Activated CD8-positive, alpha-beta memory T cell treated with anti-CD3 and anti-CD28 coated beads for 4 hours (primary cell): ENCODE measurements around the gene MIDN.
A peak's percentile ranks its signal among the peaks of the same experiment; 100 is the strongest.

Experiments
- DNase-seq, 2 donors: peaks; one replicate each; pipeline ENCODE4 v3.0.0-alpha.2; 2020; ENCODE audit warnings: low read depth in 2 of 2

Gene MIDN

DNA sequence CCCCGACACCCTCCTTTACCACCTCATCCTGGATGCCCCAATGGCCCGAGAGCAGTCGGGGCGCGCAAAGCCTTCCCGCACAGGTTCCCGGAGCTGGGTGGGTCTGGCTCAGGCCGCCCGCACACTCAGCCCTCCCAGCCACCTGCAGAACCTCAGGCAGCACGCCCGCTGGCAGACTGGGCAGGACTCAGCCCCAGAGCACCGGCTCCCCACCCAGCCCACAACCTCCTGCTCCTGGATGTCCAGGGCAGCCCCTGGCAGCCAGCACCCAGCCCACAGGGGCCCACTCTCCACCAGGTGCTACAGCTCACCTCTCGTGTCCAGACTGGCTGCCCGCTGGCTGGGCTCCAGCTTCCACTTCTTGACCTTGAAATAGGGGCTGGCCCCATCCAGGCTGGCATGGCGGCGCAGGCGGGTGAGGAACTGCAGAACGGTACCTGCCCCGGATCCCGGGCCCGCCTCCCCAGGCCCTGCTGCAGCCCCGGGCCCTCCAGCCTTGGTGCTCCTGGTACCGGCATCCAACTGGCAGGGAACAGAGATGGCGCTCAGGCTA, 15.2 kb upstream of the MIDN start:
- no peak for DNase-seq

GRCh38 chr19:1234051-1234954, 14.1 kb upstream of the MIDN start:
- no peak for DNase-seq

GRCh38 chr19:1234955-1235380, 13.4 kb upstream of the MIDN start:
- DNase-seq = no peak

DNA sequence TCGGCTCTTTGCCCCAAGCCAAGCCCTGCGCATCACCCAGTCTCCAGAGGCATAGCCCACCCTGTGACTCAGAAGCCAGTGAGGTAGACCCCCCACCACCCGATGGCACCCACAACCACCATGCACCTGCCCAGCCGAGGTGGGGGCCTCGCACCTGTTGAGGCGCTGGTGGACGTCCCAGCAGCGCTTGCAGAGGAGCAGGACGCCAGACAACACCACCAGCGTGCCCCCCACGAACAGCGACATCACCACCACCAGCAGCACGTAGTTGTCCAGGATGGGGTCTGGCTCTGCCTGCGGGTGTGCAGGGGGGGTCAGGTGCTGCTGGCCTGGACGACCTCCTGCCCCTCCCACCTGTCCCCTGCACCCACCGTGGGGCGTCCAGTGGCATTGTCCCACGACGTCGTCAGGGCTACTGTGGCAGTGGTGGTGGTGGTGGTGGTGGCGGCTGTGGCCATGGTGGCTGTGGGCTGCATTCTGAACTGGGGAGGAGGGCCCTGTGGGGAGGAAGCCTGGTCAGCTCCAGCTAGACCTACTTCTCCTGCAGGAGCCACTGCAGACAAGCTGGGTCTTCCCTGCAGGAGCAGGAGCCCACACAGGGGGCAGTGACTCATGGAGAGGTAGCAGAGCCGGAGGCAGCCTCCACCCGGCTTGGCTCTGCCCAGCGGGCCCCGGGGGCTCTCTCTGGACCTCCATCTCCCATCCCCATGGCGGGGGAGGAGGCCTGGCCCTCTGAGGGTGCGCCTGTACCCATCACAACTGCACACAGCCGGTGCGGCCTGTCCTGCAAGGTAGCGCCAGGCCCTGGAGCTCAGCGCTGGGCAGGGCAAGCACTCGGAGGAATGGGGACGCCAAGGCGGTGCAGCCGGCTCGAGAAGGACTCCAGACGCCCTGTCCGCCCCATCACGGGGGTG, 12.5 kb upstream of the MIDN start:
- no peak for DNase-seq

DNA sequence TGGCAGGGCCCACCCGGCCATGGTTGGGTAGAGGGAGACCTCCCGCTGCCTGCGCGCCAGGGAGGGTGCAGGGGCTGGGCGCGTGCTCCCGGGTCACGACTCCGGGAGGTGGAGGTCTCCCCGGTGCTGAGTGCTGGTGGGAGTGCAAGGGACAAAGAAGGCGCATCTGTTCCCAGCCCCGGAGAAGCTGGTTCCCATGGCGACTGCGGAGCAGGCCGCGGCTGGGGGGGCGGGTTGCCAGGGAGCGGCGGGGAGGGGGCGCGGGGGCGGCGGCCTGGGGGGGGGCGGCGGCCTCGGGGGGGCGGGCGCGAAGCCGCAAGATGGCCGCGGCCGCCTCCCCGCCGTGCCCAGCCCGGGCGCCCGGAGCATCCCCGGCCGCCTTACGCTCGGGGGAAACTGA, 11.8 kb upstream of the MIDN start:
- DNase-seq = no peak

- DNase-seq = no peak
These were observed 11.2 kb upstream of the MIDN start for GRCh38 chr19:1237027-1237659.

GRCh38 chr19:1237754-1238368, 10.5 kb upstream of the MIDN start, which contains the start of gene CBARP:
Gene CBARP, minus strand, starts transcription at chr19:1238005. Its CDS starts 1,905 bp downstream, at chr19:1236100.
- DNase-seq = no peak

DNA sequence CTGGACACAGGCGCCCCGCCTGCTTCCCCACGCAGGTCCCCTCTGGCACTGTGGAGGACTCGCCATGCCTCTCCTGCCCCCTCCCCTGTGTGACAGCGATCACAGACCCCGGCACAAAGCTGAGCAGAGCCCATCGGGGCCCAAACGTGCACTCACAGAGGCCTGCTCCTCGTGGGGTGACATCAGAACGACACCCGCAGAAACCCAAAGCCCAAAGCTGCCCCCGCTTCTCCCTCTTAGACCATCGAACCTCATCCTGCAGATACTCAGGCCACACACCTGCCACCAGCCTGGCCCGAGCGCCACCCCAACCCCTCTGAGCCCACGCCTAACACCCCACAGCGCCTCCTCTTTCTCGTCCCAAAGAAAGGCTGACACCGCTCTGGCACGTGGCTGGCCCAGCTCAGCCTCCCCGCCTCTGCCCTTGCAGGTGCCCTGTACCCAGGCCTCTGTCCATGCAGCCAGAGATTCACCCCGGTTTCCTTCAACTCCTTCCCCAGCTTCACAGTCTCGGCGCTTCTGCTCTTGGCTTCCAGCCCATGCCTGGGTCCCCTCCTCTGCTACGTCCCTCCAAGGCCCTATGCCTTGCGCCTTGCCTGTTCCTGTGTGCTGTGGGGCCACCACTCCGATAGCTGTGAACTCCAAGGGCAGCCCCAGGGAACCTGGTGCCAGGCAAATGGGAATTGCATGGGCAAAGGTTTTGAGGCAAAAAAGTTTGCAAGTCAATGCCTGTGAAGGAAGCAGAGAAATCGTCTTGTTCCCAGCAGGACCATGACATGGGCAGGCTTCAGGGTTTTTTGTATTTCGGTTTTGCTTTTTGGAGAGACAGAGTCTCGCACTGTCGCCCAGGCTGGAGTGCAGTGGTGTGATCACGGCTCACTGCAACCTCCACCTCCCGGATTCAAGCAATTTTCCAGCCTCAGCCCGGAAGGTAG, 9.7 kb upstream of the MIDN start:
- DNase-seq = no peak

DNA sequence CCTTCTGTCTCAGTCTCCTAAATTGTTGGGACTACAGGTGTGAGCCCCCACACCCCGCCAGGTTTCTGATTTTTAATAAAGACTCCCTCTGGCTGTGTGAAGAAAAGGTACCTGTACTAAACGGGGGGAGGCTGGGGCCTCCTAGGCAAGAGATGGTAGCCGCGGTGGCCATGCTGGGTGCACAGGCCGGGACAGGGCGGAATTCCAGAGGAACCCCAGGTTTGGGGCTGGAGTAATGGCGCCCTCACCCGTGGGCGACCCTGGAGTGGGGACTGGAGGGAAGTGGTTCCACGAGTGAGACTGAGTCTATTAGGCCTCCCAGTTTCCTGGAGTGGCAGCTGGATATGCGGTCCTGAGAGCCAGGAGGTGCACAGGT, 9.0 kb upstream of the MIDN start:
- no peak for DNase-seq

DNA sequence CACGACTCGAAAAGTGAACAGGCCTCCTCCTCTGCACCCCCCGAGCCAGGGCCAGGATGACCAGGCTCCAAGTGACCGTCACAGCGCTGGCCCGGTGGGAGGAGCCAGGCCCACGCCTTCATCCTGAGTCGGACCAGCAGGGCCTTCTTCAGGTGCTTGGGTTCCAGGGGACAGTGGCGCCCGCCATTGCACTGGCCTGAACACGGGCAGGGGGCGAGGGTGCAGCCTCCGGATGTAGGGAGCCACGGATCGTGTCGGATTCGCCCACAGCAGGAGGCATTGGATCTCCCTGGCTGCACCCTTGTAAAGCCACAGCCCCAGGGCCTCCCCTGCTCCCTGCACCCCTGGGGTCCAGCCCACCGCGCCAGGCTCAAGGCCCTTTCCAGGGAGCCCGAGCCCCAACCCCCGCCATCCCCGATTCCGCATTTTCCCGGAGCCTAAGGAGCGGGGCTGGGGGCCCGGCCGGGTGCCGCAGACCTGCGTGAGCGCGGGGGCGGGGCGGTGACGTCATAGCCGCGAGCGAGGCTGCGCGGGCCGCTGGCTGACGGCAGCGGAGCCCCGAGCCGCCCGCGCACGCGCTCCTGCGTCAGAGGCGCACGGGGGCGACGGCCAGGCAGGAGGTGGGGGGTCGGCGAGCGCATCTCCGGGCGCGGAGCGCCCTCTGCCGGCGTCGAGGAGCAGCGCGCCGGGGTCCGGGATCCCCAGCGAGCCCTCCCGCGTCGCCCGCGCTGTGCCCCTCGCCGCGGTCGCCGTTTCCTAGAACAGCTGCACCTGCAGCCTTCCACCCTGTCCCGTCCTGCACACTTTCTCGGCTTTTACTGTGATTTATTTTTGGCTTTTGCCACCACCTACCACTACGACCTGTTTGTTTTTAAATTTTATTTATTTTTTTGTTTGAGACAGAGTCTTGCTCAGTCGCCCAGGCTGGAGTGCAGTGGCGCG, 8.3 kb upstream of the MIDN start:
- peak; percentile 85 to 93 for DNase-seq

- DNase-seq = no peak
These were observed 7.5 kb upstream of the MIDN start for GRCh38 chr19:1240925-1241324.

DNA sequence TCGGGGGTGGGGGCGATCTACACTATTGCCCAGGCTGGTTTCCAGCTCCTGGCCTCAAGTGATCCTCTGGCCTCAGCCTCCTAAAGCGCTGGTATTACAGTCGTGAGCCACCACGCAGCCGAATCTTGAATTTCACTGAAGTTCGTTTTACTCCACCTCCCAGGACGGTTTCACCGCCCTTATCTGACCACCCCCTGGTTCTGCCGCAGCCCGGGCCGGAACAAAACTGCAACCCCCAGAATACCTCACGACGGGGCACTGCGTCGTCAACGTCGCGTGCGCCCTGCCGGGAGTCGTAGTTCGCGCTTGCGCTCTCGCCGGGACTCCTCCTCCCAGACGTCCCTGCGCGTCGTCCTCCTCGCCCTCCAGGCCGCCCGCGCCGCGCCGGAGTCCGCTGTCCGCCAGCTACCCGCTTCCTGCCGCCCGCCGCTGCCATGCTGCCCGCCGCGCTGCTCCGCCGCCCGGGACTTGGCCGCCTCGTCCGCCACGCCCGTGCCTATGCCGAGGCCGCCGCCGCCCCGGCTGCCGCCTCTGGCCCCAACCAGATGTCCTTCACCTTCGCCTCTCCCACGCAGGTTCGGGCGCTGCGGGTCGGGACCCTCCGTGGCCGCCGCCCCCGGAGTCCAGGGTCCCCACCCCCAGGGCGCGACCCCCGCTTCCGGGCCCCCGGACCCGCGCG, 6.8 kb upstream of the MIDN start, which contains the start of gene ATP5F1D:
TSS of gene ATP5F1D (plus strand) at position 335 of the 679 bp plus-strand sequence. CDS start at position 435, 100 bp downstream.
- peak; percentile 83 to 91 for DNase-seq

GRCh38 chr19:1243768-1244692, 4.4 kb upstream of the MIDN start:
- DNase-seq = peak; percentile 73 to 82

DNA sequence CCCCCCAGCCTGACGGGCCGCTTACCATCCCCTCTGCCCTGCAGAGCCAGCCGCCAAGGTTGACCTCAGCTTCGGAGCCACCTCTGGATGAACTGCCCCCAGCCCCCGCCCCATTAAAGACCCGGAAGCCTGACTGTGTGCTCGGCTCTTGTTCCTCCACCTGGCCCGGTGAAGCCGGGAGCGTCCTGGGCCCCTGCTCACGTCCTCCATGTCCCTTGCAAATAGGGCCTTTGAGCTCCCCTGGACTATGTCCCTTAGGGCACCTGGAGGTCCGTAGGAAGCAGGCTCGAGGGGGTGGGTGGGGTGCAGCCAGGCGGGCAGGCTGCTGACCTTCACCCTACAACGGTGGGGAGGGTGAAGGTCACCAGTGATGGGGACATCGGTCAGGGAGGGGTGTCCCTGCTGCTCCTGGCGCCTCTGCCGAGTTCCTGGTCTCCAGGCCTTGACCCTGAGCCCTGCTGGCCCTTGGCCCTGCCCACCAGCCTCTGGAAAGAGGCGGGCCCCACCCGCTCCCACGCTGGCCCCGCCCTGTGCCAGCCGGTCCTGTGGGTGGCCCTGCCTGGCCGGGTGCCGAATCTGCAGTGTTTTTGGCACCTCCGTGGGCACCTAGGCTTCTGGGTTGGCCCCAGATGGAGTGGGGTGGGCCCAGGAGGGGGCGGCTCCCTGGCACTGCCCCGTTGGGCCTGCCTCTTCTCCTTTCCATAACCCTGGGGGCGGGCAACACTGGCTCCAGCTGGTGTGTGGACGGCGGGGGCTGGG, 3.5 kb upstream of the MIDN start:
- DNase-seq = no peak

DNA sequence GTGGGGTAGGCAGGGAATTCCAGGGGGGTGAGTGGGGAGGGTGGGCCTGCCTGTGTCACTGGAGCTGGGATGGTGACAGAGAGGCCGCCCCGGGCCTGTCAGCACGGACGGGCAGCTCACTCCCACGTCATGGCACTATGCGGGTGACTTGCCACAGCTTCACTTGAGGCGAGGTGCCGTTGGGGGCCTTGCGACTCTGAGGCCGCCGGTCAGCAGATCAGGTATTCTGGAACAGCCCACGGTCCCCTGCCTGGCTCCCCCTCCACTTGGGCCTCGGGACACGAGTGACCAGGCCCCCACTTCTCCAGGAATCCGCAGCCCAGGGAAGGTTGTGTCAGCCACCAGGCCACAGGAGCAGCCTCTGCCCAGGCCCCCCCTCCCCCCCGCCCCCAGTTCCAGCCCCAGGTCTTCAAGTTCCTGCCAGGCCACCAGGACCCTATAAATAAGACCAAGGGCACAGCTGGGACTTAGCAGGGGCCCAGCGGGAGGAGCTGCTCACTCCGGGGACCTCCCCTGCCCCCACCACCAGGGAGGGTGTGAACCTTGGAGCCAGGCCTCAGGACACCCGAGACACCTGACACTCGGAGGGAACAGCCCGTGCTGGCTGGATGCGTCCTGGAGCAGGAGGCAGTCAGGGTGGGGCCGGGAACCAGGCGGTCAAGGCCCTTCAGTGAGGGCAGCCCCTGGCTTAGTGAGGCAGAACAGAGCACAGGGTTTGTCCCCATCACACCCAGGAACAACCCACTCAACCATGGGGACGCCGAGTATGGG, 2.7 kb upstream of the MIDN start:
- DNase-seq = no peak
